HCT116 (cell line): Measurements from ENCODE around the gene UGT2A3.

Experiments used
- CTCF ChIP-seq, 3 experiments: fragments of 200-600 bp in 1 of 3; sonication (generic) in 1 of 3; IDR thresholded peaks in 2 of 3; conservative IDR thresholded peaks in 1 of 3; 2 replicates each; pipeline ENCODE4 v1.5.1; 2012 to 2017; ENCODE audit warnings: low read depth in 2 of 3, low read length in 2 of 3, antibody characterized with exemption in 1 of 3, borderline replicate concordance in 1 of 3, control low read depth in 1 of 3, mild to moderate bottlenecking in 1 of 3, mixed read lengths in 1 of 3, mixed run types in 1 of 3, moderate library complexity in 1 of 3; ENCODE audit not compliant: insufficient read depth in 1 of 3
- EZH2 ChIP-seq: fragments of 200-600 bp; sonication (generic); IDR thresholded peaks from 2 replicates; pipeline ENCODE4 v1.6.1; 2017; ENCODE audit warnings: antibody characterized with exemption, mixed run types
- POLR2A ChIP-seq: IDR thresholded peaks from 2 replicates; pipeline ENCODE4 v1.7.0; 2011; ENCODE audit warnings: borderline replicate concordance; ENCODE audit not compliant: insufficient read depth, insufficient read length; ENCODE audit errors: extremely low read depth
- POLR2AphosphoS5 ChIP-seq: IDR thresholded peaks from 2 replicates; pipeline ENCODE4 v1.6.1; 2011; ENCODE audit warnings: mild to moderate bottlenecking, low read depth, low read length, moderate library complexity
- RAD21 ChIP-seq: IDR thresholded peaks from 2 replicates; pipeline ENCODE4 v1.6.1; 2012; ENCODE audit warnings: low read depth, mild to moderate bottlenecking
- REST ChIP-seq: IDR thresholded peaks from 2 replicates; pipeline ENCODE4 v1.6.1; 2012; ENCODE audit warnings: low read depth
- SRF ChIP-seq: IDR thresholded peaks from 2 replicates; pipeline ENCODE4 v1.6.1; 2012; ENCODE audit warnings: low read depth

- TF ChIP-seq POLR2AphosphoS5 = no peak
- peak; percentile 22; the same call in 1 of the 2 replicates for TF ChIP-seq RAD21
- no peak for TF ChIP-seq POLR2A
- TF ChIP-seq SRF = no peak
- TF ChIP-seq EZH2 = no peak
- peak in 1 of 3 experiments; percentile 33; a peak in 2 of 6 replicates for TF ChIP-seq CTCF (IDR thresholded peaks at IDR 0.05 in 2 of 3, conservative IDR thresholded peaks at IDR 0.05 in 1 of 3; ENCODE audit: borderline replicate concordance in 1 of 3, insufficient read depth in 1 of 3, low read depth in 2 of 3, low read length in 2 of 3)
- no peak for TF ChIP-seq REST
These were observed 46.8 kb downstream of the UGT2A3 start for GRCh38 chr4:68904786-68905185.
